ENCODE measurements around the gene DENND4B. TPM values are rescaled to one million over a fixed set of nuclear protein-coding genes. Genes with fewer than 3 reads are reported as not detected.
"Not testable (repeated sequence)": the region's sequence is repeated elsewhere in the genome, so short reads cannot be mapped to it uniquely, and the experiment has no call there.

DENND4B gene
- polyA plus RNA-seq, 4 donors = 26.0 to 57.5 (median 34.1) TPM

- no peak for DNase-seq (ENCODE audit: low read depth in 4 of 4, low spot score in 3 of 4)
Observed at GRCh38 chr1:153928791-153929341, 17.7 kb downstream of the DENND4B start.

GRCh38 chr1:153928245-153928644, 18.3 kb downstream of the DENND4B start:
- no peak for DNase-seq (ENCODE audit: low read depth in 4 of 4, low spot score in 3 of 4)

GRCh38 chr1:153926405-153926804, 20.1 kb downstream of the DENND4B start:
- no peak for DNase-seq (ENCODE audit: low read depth in 4 of 4, low spot score in 3 of 4)

GRCh38 chr1:153922972-153923925, 23.3 kb downstream of the DENND4B start, which contains the start of gene GATAD2B:
Gene GATAD2B, minus strand, starts transcription at chr1:153922972. Its CDS starts 94,625 bp downstream, at chr1:153828347.
- DNase-seq (ENCODE audit: low read depth in 4 of 4, low spot score in 3 of 4) = peak; percentile 98 to 100 (median 100)

GRCh38 chr1:153922076-153922971, 24.2 kb downstream of the DENND4B start:
- peak in 2 of 4 donors; percentile 16 to 33 for DNase-seq (ENCODE audit: low read depth in 4 of 4, low spot score in 3 of 4)

GRCh38 chr1:153921803-153922075, 24.8 kb downstream of the DENND4B start:
- DNase-seq (ENCODE audit: low read depth in 4 of 4, low spot score in 3 of 4) = peak in 1 of 4 donors; percentile 2

- DNase-seq (ENCODE audit: low read depth in 4 of 4, low spot score in 3 of 4) = no peak
Observed at GRCh38 chr1:153921080-153921802, 25.3 kb downstream of the DENND4B start.

GRCh38 chr1:153919876-153920852, 26.4 kb downstream of the DENND4B start:
- DNase-seq (ENCODE audit: low read depth in 4 of 4, low spot score in 3 of 4) = peak in 1 of 4 donors; percentile 1

- DNase-seq (ENCODE audit: low read depth in 4 of 4, low spot score in 3 of 4) = no peak
Observed at GRCh38 chr1:153916297-153916696, 30.2 kb downstream of the DENND4B start.

- no peak for DNase-seq (ENCODE audit: low read depth in 4 of 4, low spot score in 3 of 4)
Observed at GRCh38 chr1:153912349-153912748, 34.2 kb downstream of the DENND4B start.

- DNase-seq (ENCODE audit: low read depth in 4 of 4, low spot score in 3 of 4) = not testable (repeated sequence)
Observed at GRCh38 chr1:153910560-153910959, 36.0 kb downstream of the DENND4B start.

- no peak for DNase-seq (ENCODE audit: low read depth in 4 of 4, low spot score in 3 of 4)
Observed at GRCh38 chr1:153908071-153908470, 38.4 kb downstream of the DENND4B start.

GRCh38 chr1:153907134-153907533, 39.4 kb downstream of the DENND4B start:
- DNase-seq (ENCODE audit: low read depth in 4 of 4, low spot score in 3 of 4) = no peak

- DNase-seq (ENCODE audit: low read depth in 4 of 4, low spot score in 3 of 4) = no peak
Observed at GRCh38 chr1:153906396-153906795, 40.1 kb downstream of the DENND4B start.

- DNase-seq (ENCODE audit: low read depth in 4 of 4, low spot score in 3 of 4) = not testable (repeated sequence)
Observed at GRCh38 chr1:153905908-153906307, 40.6 kb downstream of the DENND4B start.

- no peak for DNase-seq (ENCODE audit: low read depth in 4 of 4, low spot score in 3 of 4)
Observed at GRCh38 chr1:153903841-153904455, 42.6 kb downstream of the DENND4B start.

- no peak for DNase-seq (ENCODE audit: low read depth in 4 of 4, low spot score in 3 of 4)
Observed at GRCh38 chr1:153899509-153899908, 47.0 kb downstream of the DENND4B start.

- not testable (repeated sequence) for DNase-seq (ENCODE audit: low read depth in 4 of 4, low spot score in 3 of 4)
Observed at GRCh38 chr1:153895866-153896265, 50.7 kb downstream of the DENND4B start.

GRCh38 chr1:153891042-153891441, 55.5 kb downstream of the DENND4B start:
- not testable (repeated sequence) for DNase-seq (ENCODE audit: low read depth in 4 of 4, low spot score in 3 of 4)
